Right cardiac atrium (tissue), 5 donors: ENCODE results near the gene FAT1. TPM values are rescaled to one million over a fixed set of nuclear protein-coding genes. Genes with fewer than 3 reads are reported as not detected.

Experiments used
- ATAC-seq, 2 donors: fragments of 200-7000 bp; cut with Tn5 transposase; one replicate each; pipeline versions ENCODE4 v1.8.0 to v1.9.1; 2020; ENCODE audit warnings: moderate library complexity in 2 of 2, mild to moderate bottlenecking in 1 of 2
- DNase-seq, 3 donors: peaks; one replicate each; pipeline ENCODE4 v3.0.0-alpha.2; 2020
- H3K27ac ChIP-seq: one replicate; pipeline ENCODE4 v1.5.1; 2013; ENCODE audit warnings: mild to moderate bottlenecking, low read length, control low read depth, moderate library complexity
- H3K27me3 ChIP-seq: one replicate; pipeline ENCODE4 v1.6.1; 2013; ENCODE audit not compliant: control insufficient read depth, insufficient read depth
- H3K4me1 ChIP-seq: one replicate; pipeline ENCODE4 v1.6.1; 2013; ENCODE audit warnings: low read length; ENCODE audit not compliant: control insufficient read depth, insufficient read depth
- H3K4me3 ChIP-seq: one replicate; pipeline ENCODE4 v1.5.1; 2013; ENCODE audit warnings: low read length, control low read depth
- H3K9me3 ChIP-seq: one replicate; pipeline ENCODE4 v1.6.1; 2013; ENCODE audit warnings: low read length; ENCODE audit not compliant: control insufficient read depth
- WGBS: extraction: QIAGEN DNeasy Blood & Tissue Kit; methylation state at CpG from one replicate; pipeline ENCODE4 v1.1.7; 2013; 5-methylcytosine and 5-hydroxymethylcytosine counted together
- intact Hi-C, 4 donors: fragments of 100-400 bp; cut with DNase I; formaldehyde crosslinking; loops; one replicate each; pipeline versions ENCODE4 v1.11.0 to v1.14.0; 2022 to 2023
- polyA plus RNA-seq: library from polyadenylated mRNA; stranded (reverse); fragments of 200-250 nt; gene quantifications from one replicate; pipeline ENCODE4 v1.2.3, GENCODE V29; 2013
- total RNA-seq, 4 donors: library from RNA; stranded (reverse); fragmentation: NEBNext Ultra II Directional; extraction: Animal tissue kit (Norgen Biotek cat#: 25700); gene quantifications; one replicate each; pipeline ENCODE4 v1.2.1, GENCODE V29; 2021
- donor health status: healthy with polysubstance abuse.
- donor health status: DM: no; HTN: yes; CAD: no.
- donor health status: DM: no; HTN: no; CAD: no.
- donor health status: DM: no; HTN: yes; CAD: no; lungs with severe emphysema.
- donor health status: DM: yes; HTN: yes; CAD: no.

Gene FAT1
- total and polyA plus RNA-seq, 5 donors: 29.7 to 95.2 (median 77.1) TPM

DNA sequence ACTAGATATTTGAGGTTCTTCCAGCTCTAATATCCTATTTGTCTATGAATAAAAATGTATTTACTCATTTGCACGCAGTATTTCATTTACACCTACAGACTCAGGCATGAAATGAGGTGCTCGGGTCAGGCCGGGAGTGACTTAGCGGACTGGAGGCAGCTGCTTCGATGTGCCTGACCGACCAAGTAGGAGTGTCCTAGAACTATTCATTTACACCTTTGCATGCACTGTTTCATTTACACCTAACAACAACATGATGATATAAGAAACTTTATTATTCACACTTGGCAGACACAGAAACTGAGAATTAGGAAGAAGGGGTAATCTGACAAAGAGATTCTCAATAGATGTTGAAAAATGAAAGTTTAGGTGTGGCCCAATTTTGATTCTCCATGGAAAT, 28.7 kb upstream of the FAT1 start:
- Histone ChIP-seq H3K27ac (no peak overlapping the region), H3K4me3 (no peak overlapping the region), H3K4me1 (no peaks in the 10 kb centered on the region), H3K9me3 (no peaks in the 10 kb centered on the region), H3K27me3 (no peaks in the 10 kb centered on the region)
- ATAC-seq (no peak), DNase-seq (no peak)
- intact Hi-C loops: no loop called here
- 94% methylated on average over 6 of the region's 6 CpGs for WGBS

DNA sequence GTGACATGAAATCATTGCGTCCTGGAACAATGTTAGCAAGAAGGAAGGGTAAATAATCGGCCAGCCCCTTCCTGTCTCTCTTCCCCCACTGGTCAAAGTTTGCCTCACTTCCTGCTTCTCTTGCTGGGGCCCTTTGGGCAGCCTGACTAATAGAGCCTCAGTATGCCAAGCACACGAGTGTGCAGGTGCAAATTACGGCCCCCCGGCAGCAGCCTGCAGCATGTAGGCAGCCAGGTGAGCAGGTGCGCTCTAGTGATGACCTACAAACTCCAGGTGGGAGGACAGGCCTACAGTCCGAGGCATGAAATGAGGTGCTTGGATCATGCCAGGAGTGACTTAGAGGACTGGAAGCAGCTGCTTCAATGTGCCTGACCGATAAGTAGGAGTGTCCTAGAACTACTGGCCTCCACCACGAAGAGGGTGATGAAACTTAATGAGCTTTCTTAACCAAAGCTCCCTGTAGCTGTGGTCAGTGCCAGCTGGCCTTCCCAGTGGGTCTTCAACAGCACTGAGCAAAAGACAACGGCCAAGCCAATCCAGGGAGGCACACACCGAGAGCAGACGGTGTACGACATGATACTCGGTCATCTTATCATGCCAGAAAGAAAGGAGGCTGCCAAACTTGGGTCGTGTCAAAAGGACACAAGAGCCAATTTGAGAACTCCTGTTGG, 26.1 kb upstream of the FAT1 start:
- no peak overlapping the region for H3K27ac ChIP-seq
- intact Hi-C loops: no loop called here
- H3K4me3 ChIP-seq: no peak overlapping the region
- H3K4me1 ChIP-seq: no peaks in the 10 kb centered on the region
- DNase-seq: no peak
- no peak for ATAC-seq
- no peaks in the 10 kb centered on the region for H3K27me3 ChIP-seq
- no peaks in the 10 kb centered on the region for H3K9me3 ChIP-seq
- WGBS: 71% methylated on average over 15 of the region's 15 CpGs

DNA sequence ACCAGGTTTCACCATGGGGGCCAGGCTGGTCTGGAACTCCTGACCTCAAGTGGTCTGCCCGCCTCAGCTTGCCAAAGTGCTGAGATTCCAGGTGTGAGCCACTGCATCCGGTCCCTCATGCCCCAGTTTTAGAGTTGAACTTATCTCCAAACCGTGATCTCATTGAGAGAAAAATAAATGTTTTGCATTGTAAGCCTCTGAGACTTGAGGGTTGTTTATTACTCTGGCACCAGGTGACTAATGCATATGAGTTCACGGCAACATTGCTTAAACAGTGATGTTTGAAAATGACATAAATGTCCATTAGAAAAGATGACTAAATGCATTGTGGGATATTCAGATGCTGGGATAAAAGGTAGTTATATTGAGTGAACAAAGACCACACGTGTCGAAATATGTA, 22.9 kb upstream of the FAT1 start:
- WGBS: 89% methylated on average over 6 of the region's 6 CpGs

DNA sequence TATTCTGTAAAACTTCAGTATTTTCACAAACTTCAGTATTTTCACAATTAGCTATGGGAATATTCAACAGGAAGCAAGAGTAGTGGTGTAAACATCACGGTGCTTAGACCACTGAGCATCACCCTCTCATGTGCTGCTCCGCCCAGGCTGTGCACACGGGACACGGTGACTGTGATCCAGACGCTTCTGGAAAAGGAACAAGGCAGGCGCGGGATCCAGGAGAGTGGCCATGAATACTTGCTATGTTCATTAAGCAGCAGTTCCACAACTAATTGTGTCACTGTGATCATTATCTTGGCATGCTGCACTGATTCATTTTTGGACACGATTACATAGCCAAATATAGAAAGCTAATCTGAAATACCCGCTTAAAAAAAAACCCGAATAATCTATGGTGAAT, 19.6 kb upstream of the FAT1 start:
- H3K27ac ChIP-seq: no peak overlapping the region
- H3K27me3 ChIP-seq: no peaks in the 10 kb centered on the region
- no peaks in the 10 kb centered on the region for H3K9me3 ChIP-seq
- H3K4me1 ChIP-seq: no peaks in the 10 kb centered on the region
- no peak for DNase-seq
- ATAC-seq: no peak
- intact Hi-C loops: no loop called here
- no peak overlapping the region for H3K4me3 ChIP-seq
- 54% methylated on average over 10 of the region's 10 CpGs for WGBS

More for the DNA sequence above, 22.9 kb upstream of the FAT1 start:
- H3K9me3 ChIP-seq: no peaks in the 10 kb centered on the region
- no peak overlapping the region for H3K4me3 ChIP-seq
- H3K4me1 ChIP-seq: no peaks in the 10 kb centered on the region
- intact Hi-C loops: no loop called here
- DNase-seq (no peak), ATAC-seq (no peak)
- H3K27ac ChIP-seq: no peak overlapping the region
- no peaks in the 10 kb centered on the region for H3K27me3 ChIP-seq

DNA sequence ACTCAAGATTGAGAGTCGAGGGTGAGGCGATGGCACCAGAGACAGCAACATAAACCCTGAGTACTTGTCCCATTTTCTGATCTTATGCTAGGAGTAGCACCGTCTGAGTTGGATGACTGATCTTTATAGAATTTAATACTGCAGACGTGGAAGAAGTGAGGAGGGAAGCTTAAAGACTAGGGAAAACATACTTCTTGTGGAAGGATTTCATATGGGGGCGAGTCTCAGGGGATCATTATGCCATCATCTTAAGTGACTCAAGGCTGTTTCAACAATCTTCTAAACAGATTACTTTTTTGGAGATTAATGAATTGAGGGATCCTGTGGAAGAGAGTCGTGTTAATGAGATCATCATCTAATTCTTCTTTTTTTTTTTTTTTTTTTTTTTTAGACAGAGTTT, 17.2 kb upstream of the FAT1 start:
- WGBS: 77% methylated on average over 6 of the region's 6 CpGs
- intact Hi-C loops: no loop called here
- no peak for DNase-seq
- ATAC-seq: no peak
- Histone ChIP-seq H3K27ac (no peak overlapping the region), H3K9me3 (no peaks in the 10 kb centered on the region), H3K27me3 (no peaks in the 10 kb centered on the region), H3K4me1 (no peaks in the 10 kb centered on the region), H3K4me3 (no peak overlapping the region)

DNA sequence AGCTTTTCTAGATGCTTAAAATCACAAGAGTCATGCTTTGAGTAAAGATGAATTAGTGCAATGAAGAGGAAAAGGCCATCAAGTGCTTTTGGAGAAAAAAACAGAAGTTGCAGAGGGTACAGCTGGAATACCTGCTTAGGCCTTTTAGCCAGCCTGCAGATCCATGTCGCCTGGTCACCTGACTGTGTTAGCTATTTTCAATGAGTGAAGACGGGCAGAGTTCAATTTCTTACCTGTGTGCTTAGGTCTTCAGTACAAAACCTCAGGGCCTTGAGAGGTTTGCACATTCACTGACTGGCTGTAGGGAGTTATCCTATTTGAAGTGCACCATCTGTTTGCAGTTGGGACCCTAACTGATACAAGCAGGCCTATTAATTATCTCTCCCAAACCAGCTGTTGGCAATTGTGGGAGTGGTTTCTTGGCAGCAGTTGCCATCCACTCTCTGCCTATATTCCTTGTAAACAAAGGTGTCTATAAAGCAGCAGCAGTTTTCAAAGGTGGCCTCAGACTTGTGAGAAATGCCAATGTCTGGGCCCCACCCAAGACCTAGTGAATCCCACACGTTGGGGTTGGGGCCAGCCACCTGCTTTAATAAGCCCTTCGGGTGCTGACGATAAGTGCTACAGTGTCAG, 16.3 kb upstream of the FAT1 start:
- DNase-seq: no peak

DNA sequence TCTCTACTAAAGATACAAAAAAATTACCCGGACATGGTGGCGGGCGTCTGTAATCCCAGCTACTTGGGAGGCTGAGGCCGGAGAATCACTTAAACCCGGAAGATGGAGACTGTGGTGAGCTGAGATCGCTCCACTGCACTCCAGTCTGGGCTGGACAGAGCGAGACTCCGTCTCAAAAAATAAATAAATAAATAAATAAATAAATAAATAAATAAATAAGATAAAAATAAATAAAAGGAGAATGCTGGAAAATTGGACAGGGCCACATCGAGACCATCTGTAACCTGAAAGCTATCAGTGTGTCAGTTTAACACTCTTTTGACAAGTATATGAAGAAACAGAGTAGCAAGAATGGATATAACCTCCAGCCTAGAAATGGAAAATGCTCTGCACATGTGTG, 15.7 kb upstream of the FAT1 start:
- ATAC-seq (no peak), DNase-seq (no peak)
- H3K4me3 ChIP-seq: no peak overlapping the region
- no peak overlapping the region for H3K27ac ChIP-seq
- H3K27me3 ChIP-seq: no peaks in the 10 kb centered on the region
- intact Hi-C loops: no loop called here
- 97% methylated on average over 9 of the region's 9 CpGs for WGBS
- H3K9me3 ChIP-seq: no peaks in the 10 kb centered on the region
- H3K4me1 ChIP-seq: no peaks in the 10 kb centered on the region

More for the DNA sequence above, 16.3 kb upstream of the FAT1 start:
- intact Hi-C loops: no loop called here
- Histone ChIP-seq H3K4me1 (no peaks in the 10 kb centered on the region), H3K4me3 (no peak overlapping the region), H3K27ac (no peak overlapping the region), H3K27me3 (no peaks in the 10 kb centered on the region), H3K9me3 (no peaks in the 10 kb centered on the region)
- WGBS: 84% methylated on average over 5 of the region's 5 CpGs
- ATAC-seq: no peak

DNA sequence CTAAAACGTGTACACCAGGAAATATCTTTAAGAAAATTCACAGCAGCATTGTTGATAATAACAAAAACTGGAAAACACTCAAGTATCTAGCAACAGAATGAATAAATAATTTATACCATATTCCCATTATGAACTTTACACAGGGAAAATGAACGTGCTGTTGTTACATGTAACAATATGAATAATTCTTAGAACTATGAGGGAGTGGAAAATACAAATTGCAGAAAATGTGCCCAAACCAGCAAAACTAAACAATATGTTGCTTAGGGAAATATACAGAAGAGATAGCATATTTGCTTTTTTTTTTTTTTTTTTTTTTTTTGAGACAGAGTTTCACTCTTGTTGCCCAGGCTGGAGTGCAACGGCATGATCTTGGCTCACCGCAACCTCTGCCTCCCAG, 14.8 kb upstream of the FAT1 start:
- H3K27me3 ChIP-seq: no peaks in the 10 kb centered on the region
- H3K27ac ChIP-seq: no peak overlapping the region
- WGBS: 80% methylated on average over 4 of the region's 4 CpGs
- ATAC-seq (no peak), DNase-seq (no peak)
- no peaks in the 10 kb centered on the region for H3K4me1 ChIP-seq
- no peaks in the 10 kb centered on the region for H3K9me3 ChIP-seq
- intact Hi-C loops: no loop called here
- no peak overlapping the region for H3K4me3 ChIP-seq

DNA sequence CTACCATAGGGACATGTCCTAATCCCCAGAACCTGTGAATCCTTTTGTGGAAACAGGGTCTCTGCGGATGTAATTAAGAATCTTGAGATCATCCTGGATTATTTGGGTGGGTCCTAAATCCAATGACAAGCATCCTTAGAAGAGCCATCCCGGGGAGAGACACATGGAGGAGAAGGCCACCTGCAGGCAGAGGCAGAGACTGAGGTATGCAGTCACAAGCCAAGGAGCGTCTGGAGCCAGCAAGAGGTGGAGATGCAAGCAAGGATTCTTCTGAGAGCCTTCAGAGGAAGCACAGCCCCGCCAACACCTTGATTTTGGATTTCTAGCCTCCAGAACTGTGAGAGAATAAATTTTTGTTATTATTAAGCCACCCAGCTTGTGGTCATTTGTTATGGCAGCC, 13.8 kb upstream of the FAT1 start:
- no peak for DNase-seq
- H3K27ac ChIP-seq: no peak overlapping the region
- H3K9me3 ChIP-seq: no peaks in the 10 kb centered on the region
- H3K4me3 ChIP-seq: no peak overlapping the region
- intact Hi-C loops: no loop called here
- ATAC-seq: no peak
- WGBS: 79% methylated on average over 4 of the region's 4 CpGs
- H3K27me3 ChIP-seq: no peaks in the 10 kb centered on the region
- H3K4me1 ChIP-seq: no peaks in the 10 kb centered on the region

DNA sequence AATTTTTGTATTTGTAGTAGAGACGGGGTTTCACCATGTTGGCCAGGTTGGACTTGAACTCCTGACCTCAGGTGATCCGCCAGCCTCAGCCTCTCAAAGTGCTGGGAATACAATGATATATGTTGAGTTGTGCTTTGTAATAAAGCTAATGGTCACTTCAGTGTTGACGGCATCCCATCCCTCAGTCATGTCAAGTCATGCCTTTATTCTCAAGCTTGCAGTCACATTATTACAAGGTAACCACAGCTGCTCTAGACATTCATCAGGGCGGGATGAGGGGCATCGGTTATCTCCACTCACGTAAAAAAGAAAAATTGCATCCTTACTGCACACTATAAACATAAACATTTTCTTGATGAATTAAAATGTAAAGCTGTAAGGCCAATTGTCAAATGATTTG, 12.8 kb upstream of the FAT1 start:
- Histone ChIP-seq H3K27ac (no peak overlapping the region), H3K4me1 (no peaks in the 10 kb centered on the region), H3K9me3 (no peaks in the 10 kb centered on the region), H3K4me3 (no peak overlapping the region), H3K27me3 (no peaks in the 10 kb centered on the region)
- intact Hi-C loops: no loop called here
- WGBS: 91% methylated on average over 6 of the region's 6 CpGs
- no peak for DNase-seq
- ATAC-seq: no peak

DNA sequence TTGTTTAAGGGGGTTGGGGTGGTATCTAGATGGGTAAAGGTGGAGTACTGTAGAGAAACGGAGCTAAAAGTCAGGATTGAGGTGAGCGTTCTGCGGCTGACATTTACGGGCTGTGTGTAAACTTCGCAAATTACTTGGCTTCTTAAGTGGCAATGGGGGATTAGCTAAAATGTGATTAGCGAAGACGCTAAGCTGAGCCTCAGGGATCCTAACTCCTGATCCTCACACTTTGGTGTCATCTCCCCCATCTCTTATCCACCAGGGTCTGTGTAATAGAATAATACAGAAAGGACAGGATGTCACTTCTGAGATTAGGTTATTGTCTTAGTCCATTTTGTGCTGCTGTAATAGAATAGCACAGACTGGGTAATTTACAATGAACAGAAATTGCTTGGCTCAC, 10.6 kb upstream of the FAT1 start:
- H3K4me1 ChIP-seq: no peaks in the 10 kb centered on the region

DNA sequence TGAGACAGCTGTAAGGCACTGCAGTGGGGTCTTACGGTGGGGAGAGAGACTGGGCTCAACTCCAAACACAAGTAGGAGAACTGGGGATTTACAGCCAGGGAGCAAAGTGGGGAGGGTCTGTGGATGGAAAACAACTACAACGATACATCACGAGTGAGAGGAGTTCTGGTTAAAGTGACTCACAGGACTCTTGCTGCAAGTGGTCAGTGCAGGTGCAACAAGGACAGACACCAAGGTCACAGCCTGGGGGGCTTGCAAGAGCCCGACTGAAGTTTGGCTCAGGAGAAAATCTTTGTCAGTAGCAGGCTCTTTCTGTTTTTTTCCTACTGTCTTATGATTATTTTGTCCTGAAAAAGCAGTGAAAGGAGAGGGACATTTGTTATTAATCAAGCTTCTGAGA, 10.1 kb upstream of the FAT1 start:
- H3K9me3 ChIP-seq: no peaks in the 10 kb centered on the region
- intact Hi-C loops: no loop called here
- no peak overlapping the region for H3K4me3 ChIP-seq
- 52% methylated on average over 4 of the region's 4 CpGs for WGBS
- H3K27ac ChIP-seq: no peak overlapping the region
- DNase-seq (no peak), ATAC-seq (no peak)
- no peaks in the 10 kb centered on the region for H3K27me3 ChIP-seq
- no peaks in the 10 kb centered on the region for H3K4me1 ChIP-seq

More for the DNA sequence above, 10.6 kb upstream of the FAT1 start:
- ATAC-seq (no peak), DNase-seq (no peak)
- no peak overlapping the region for H3K27ac ChIP-seq
- no peaks in the 10 kb centered on the region for H3K9me3 ChIP-seq
- 78% methylated on average over 7 of the region's 7 CpGs for WGBS
- H3K4me3 ChIP-seq: no peak overlapping the region
- intact Hi-C loops: no loop called here
- no peaks in the 10 kb centered on the region for H3K27me3 ChIP-seq
